ENCODE measurements around the gene BSND. TPM values are rescaled to one million over a fixed set of nuclear protein-coding genes. Genes with fewer than 3 reads are reported as not detected.

BSND gene
- total RNA-seq, 4 donors from 2014 or later, result not detected

GRCh38 chr1:55038552-55038838 is 39.8 kb downstream of the BSND start:
- Histone ChIP-seq H3K27ac (no peak overlapping the region), H3K4me3 (no peak overlapping the region), H3K4me1 (peaks cover 0 to 3% of the 10 kb centered on the region in 2 donors), H3K27me3 (peaks cover 51 to 60% (median 56%) of the 10 kb centered on the region in 3 donors), H3K9me3 (no peaks in the 10 kb centered on the region), H3K36me3 (no peaks in the 10 kb centered on the region)
- intact Hi-C loops (cut with DNase I; ENCODE audit: low total_unique reads), result no loop called here
- ATAC-seq (no peak), DNase-seq (no peak)
- in situ Hi-C loops (cut with MboI; ENCODE audit: low sequenced_read_pairs in 4 of 4), result no loop called here
- TF ChIP-seq POLR2A (IDR thresholded peaks at IDR 0.05) (no peak), CTCF (IDR thresholded peaks at IDR 0.05 in 4 of 5, conservative IDR thresholded peaks at IDR 0.05 in 1 of 5) (no peak)

- Histone ChIP-seq H3K36me3 (no peaks in the 10 kb centered on the region), H3K27me3 (peaks cover 51 to 56% (median 51%) of the 10 kb centered on the region in 3 donors), H3K9me3 (no peaks in the 10 kb centered on the region), H3K4me3 (peak overlapping the region in 1 of 4 donors; percentile 25), H3K27ac (no peak overlapping the region), H3K4me1 (peaks cover 0 to 3% of the 10 kb centered on the region in 2 donors)
- in situ Hi-C loops (cut with MboI; ENCODE audit: low sequenced_read_pairs in 4 of 4), result no loop called here
- intact Hi-C loops (cut with DNase I; ENCODE audit: low total_unique reads), result no loop called here
- no peak for ATAC-seq
- DNase-seq, result no peak
- TF ChIP-seq POLR2A (IDR thresholded peaks at IDR 0.05) (no peak), CTCF (IDR thresholded peaks at IDR 0.05 in 4 of 5, conservative IDR thresholded peaks at IDR 0.05 in 1 of 5) (no peak)
Measured at GRCh38 chr1:55038974-55039341, 40.2 kb downstream of the BSND start.

GRCh38 chr1:55039342-55040082 is 40.8 kb downstream of the BSND start, which contains the start of gene PCSK9:
Gene PCSK9 (plus strand): TSS chr1:55039548. CDS start chr1:55039838, 290 bp downstream.
- in situ Hi-C loops (cut with MboI; ENCODE audit: low sequenced_read_pairs in 4 of 4) (no loop called here), intact Hi-C loops (cut with DNase I; ENCODE audit: low total_unique reads) (no loop called here)
- Histone ChIP-seq H3K27me3 (peaks cover 46 to 56% (median 48%) of the 10 kb centered on the region in 3 donors), H3K36me3 (no peaks in the 10 kb centered on the region), H3K4me1 (peaks cover 0 to 3% of the 10 kb centered on the region in 2 donors), H3K9me3 (no peaks in the 10 kb centered on the region), H3K27ac (no peak within 1 kb of the TSS), H3K4me3 (peak within 1 kb of the TSS; percentile 25 to 27 (median 25))
- DNase-seq (no peak), ATAC-seq (peak in 1 of 2 donors; percentile 39)
- TF ChIP-seq POLR2A (IDR thresholded peaks at IDR 0.05) (no peak), CTCF (IDR thresholded peaks at IDR 0.05 in 4 of 5, conservative IDR thresholded peaks at IDR 0.05 in 1 of 5) (no peak)

- DNase-seq, result no peak
- TF ChIP-seq POLR2A (IDR thresholded peaks at IDR 0.05) (no peak), CTCF (IDR thresholded peaks at IDR 0.05 in 4 of 5, conservative IDR thresholded peaks at IDR 0.05 in 1 of 5) (no peak)
- ATAC-seq, result no peak
- intact Hi-C loops (cut with DNase I; ENCODE audit: low total_unique reads), result no loop called here
- Histone ChIP-seq H3K4me1 (peaks cover 0 to 3% of the 10 kb centered on the region in 2 donors), H3K36me3 (no peaks in the 10 kb centered on the region), H3K4me3 (peak overlapping the region; percentile 25 to 27 (median 25)), H3K27me3 (peaks cover 45 to 49% (median 46%) of the 10 kb centered on the region in 3 donors), H3K27ac (no peak overlapping the region), H3K9me3 (no peaks in the 10 kb centered on the region)
- in situ Hi-C loops (cut with MboI; ENCODE audit: low sequenced_read_pairs in 4 of 4), result no loop called here
Measured at GRCh38 chr1:55040083-55040932, 41.6 kb downstream of the BSND start.

Measured in gastrocnemius medialis (tissue), 4 donors.